ENCODE measurements around the gene TECPR2. TPM values are rescaled to one million over a fixed set of nuclear protein-coding genes. Genes with fewer than 3 reads are reported as not detected.

Gene TECPR2
- total and polyA plus RNA-seq, 2 of the 13 experiments (the other 11 are each of a cell fraction or from before 2014, with no cell fraction given), result 3.5 to 5.7 TPM

GRCh38 chr14:102316743-102317563 lies 45.8 kb upstream of the TECPR2 start (continued):
- no peak for TF ChIP-seq TCF7L2 (IDR thresholded peaks at IDR 0.05; ENCODE audit: low read depth, low read length)
- TF ChIP-seq, protein P1, sequence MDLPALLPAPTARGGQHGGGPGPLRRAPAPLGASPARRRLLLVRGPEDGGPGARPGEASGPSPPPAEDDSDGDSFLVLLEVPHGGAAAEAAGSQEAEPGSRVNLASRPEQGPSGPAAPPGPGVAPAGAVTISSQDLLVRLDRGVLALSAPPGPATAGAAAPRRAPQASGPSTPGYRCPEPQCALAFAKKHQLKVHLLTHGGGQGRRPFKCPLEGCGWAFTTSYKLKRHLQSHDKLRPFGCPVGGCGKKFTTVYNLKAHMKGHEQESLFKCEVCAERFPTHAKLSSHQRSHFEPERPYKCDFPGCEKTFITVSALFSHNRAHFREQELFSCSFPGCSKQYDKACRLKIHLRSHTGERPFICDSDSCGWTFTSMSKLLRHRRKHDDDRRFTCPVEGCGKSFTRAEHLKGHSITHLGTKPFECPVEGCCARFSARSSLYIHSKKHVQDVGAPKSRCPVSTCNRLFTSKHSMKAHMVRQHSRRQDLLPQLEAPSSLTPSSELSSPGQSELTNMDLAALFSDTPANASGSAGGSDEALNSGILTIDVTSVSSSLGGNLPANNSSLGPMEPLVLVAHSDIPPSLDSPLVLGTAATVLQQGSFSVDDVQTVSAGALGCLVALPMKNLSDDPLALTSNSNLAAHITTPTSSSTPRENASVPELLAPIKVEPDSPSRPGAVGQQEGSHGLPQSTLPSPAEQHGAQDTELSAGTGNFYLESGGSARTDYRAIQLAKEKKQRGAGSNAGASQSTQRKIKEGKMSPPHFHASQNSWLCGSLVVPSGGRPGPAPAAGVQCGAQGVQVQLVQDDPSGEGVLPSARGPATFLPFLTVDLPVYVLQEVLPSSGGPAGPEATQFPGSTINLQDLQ (CRISPR knock-in tag; IDR thresholded peaks at IDR 0.05), result 0 out of 2 replicates have a peak, but pooled peaks have one; percentile 26
- TF ChIP-seq, protein P2, sequence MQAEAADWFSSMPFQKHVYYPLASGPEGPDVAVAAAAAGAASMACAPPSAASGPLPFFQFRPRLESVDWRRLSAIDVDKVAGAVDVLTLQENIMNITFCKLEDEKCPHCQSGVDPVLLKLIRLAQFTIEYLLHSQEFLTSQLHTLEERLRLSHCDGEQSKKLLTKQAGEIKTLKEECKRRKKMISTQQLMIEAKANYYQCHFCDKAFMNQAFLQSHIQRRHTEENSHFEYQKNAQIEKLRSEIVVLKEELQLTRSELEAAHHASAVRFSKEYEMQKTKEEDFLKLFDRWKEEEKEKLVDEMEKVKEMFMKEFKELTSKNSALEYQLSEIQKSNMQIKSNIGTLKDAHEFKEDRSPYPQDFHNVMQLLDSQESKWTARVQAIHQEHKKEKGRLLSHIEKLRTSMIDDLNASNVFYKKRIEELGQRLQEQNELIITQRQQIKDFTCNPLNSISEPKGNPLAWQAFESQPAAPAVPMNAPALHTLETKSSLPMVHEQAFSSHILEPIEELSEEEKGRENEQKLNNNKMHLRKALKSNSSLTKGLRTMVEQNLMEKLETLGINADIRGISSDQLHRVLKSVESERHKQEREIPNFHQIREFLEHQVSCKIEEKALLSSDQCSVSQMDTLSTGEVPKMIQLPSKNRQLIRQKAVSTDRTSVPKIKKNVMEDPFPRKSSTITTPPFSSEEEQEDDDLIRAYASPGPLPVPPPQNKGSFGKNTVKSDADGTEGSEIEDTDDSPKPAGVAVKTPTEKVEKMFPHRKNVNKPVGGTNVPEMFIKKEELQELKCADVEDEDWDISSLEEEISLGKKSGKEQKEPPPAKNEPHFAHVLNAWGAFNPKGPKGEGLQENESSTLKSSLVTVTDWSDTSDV (CRISPR knock-in tag; IDR thresholded peaks at IDR 0.05), result peak; percentile 58; the same call in 1 of the 2 replicates
- TF ChIP-seq, protein P3, sequence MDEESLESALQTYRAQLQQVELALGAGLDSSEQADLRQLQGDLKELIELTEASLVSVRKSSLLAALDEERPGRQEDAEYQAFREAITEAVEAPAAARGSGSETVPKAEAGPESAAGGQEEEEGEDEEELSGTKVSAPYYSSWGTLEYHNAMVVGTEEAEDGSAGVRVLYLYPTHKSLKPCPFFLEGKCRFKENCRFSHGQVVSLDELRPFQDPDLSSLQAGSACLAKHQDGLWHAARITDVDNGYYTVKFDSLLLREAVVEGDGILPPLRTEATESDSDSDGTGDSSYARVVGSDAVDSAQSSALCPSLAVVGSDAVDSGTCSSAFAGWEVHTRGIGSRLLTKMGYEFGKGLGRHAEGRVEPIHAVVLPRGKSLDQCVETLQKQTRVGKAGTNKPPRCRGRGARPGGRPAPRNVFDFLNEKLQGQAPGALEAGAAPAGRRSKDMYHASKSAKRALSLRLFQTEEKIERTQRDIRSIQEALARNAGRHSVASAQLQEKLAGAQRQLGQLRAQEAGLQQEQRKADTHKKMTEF (CRISPR knock-in tag; IDR thresholded peaks at IDR 0.05), result peak; percentile 84; the same call in 1 of the 2 replicates
- peak; percentile 24; the same call in 1 of the 2 replicates for TF ChIP-seq ELF4 (CRISPR knock-in tag; IDR thresholded peaks at IDR 0.05; ENCODE audit: borderline replicate concordance)
- no peak for TF ChIP-seq HHEX (CRISPR knock-in tag; IDR thresholded peaks at IDR 0.05)
- no peak for TF ChIP-seq HMGA1 (CRISPR knock-in tag; conservative IDR thresholded peaks at IDR 0.05)
- no peak for TF ChIP-seq NONO (IDR thresholded peaks at IDR 0.05)
- peak; percentile 80 for TF ChIP-seq NONO (CRISPR knock-in tag; conservative IDR thresholded peaks at IDR 0.05)
- TF ChIP-seq, protein P4, sequence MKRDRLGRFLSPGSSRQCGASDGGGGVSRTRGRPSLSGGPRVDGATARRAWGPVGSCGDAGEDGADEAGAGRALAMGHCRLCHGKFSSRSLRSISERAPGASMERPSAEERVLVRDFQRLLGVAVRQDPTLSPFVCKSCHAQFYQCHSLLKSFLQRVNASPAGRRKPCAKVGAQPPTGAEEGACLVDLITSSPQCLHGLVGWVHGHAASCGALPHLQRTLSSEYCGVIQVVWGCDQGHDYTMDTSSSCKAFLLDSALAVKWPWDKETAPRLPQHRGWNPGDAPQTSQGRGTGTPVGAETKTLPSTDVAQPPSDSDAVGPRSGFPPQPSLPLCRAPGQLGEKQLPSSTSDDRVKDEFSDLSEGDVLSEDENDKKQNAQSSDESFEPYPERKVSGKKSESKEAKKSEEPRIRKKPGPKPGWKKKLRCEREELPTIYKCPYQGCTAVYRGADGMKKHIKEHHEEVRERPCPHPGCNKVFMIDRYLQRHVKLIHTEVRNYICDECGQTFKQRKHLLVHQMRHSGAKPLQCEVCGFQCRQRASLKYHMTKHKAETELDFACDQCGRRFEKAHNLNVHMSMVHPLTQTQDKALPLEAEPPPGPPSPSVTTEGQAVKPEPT (CRISPR knock-in tag; IDR thresholded peaks at IDR 0.05; ENCODE audit: low read depth), result no peak; the same call in 1 of the 2 replicates
- TF ChIP-seq AHR (CRISPR knock-in tag; IDR thresholded peaks at IDR 0.05), result no peak
- TF ChIP-seq POLR2G (IDR thresholded peaks at IDR 0.05; ENCODE audit: low read depth, low read length), result peak; percentile 63
- TF ChIP-seq TBX3 (IDR thresholded peaks at IDR 0.05; ENCODE audit: borderline replicate concordance), result no peak
- no peak for TF ChIP-seq TEF (CRISPR knock-in tag; IDR thresholded peaks at IDR 0.05)
- TF ChIP-seq ISX (CRISPR knock-in tag; conservative IDR thresholded peaks at IDR 0.05), result no peak
- TF ChIP-seq ZBTB8A (CRISPR knock-in tag; IDR thresholded peaks at IDR 0.05; ENCODE audit: borderline replicate concordance, low read depth), result peak; percentile 74; the same call in 1 of the 2 replicates
- TF ChIP-seq GFI1 (CRISPR knock-in tag; IDR thresholded peaks at IDR 0.05; ENCODE audit: borderline replicate concordance), result peak; percentile 57; the same call in 1 of the 2 replicates
- TF ChIP-seq TBX2 (CRISPR knock-in tag; IDR thresholded peaks at IDR 0.05; ENCODE audit: borderline replicate concordance), result peak; percentile 78
